ENCODE results near the gene ATP11A.

Gene ATP11A

GRCh38 chr13:112715715-112716460 lies 26.1 kb downstream of the ATP11A start:
- DNase-seq = peak in 1 of 42 donors; percentile 12
- intact Hi-C loops (cut with DNase I) = no loop called here

- peak in 1 of 42 donors; percentile 18 for DNase-seq
Measured at GRCh38 chr13:112716461-112716820, 26.6 kb downstream of the ATP11A start.

GRCh38 chr13:112716841-112717520 lies 27.1 kb downstream of the ATP11A start:
- DNase-seq = peak in 1 of 42 donors; percentile 21
- intact Hi-C loops (cut with DNase I) = no loop called here

More at GRCh38 chr13:112716461-112716820, 26.6 kb downstream of the ATP11A start:
- intact Hi-C loops (cut with DNase I) = no loop called here

- intact Hi-C loops (cut with DNase I) = no loop called here
- no peak for DNase-seq
Measured at GRCh38 chr13:112718318-112718717, 28.5 kb downstream of the ATP11A start.

- DNase-seq = peak in 1 of 42 donors; percentile 7
- intact Hi-C loops (cut with DNase I) = no loop called here
Measured at GRCh38 chr13:112719016-112719415, 29.2 kb downstream of the ATP11A start.

GRCh38 chr13:112719556-112719955 lies 29.7 kb downstream of the ATP11A start:
- peak in 1 of 42 donors; percentile 7 for DNase-seq
- intact Hi-C loops (cut with DNase I) = no loop called here

- intact Hi-C loops (cut with DNase I) = no loop called here
- peak in 1 of 42 donors; percentile 19 for DNase-seq
Measured at GRCh38 chr13:112720251-112720650, 30.4 kb downstream of the ATP11A start.

GRCh38 chr13:112720814-112721197 lies 31.0 kb downstream of the ATP11A start:
- intact Hi-C loops (cut with DNase I) = no loop called here
- DNase-seq = no peak

- intact Hi-C loops (cut with DNase I) = no loop called here
- no peak for DNase-seq
Measured at GRCh38 chr13:112721198-112722104, 31.6 kb downstream of the ATP11A start.

GRCh38 chr13:112722433-112723263 lies 32.8 kb downstream of the ATP11A start:
- intact Hi-C loops (cut with DNase I) = no loop called here
- DNase-seq = peak in 2 of 42 donors; percentile 26 to 33

- DNase-seq = peak in 2 of 42 donors; percentile 21 to 27
- intact Hi-C loops (cut with DNase I) = no loop called here
Measured at GRCh38 chr13:112723771-112724170, 33.9 kb downstream of the ATP11A start.

- intact Hi-C loops (cut with DNase I) = no loop called here
- DNase-seq = peak in 1 of 42 donors; percentile 27
Measured at GRCh38 chr13:112724788-112725345, 35.0 kb downstream of the ATP11A start.

GRCh38 chr13:112725346-112726015 lies 35.6 kb downstream of the ATP11A start:
- intact Hi-C loops (cut with DNase I) = no loop called here
- peak in 3 of 42 donors; percentile 17 to 35 (median 34) for DNase-seq

- intact Hi-C loops (cut with DNase I) = no loop called here
Measured at GRCh38 chr13:112726016-112726767, 36.4 kb downstream of the ATP11A start.

GRCh38 chr13:112727581-112727980 lies 37.7 kb downstream of the ATP11A start:
- no peak for DNase-seq
- intact Hi-C loops (cut with DNase I) = no loop called here

More at GRCh38 chr13:112726016-112726767, 36.4 kb downstream of the ATP11A start:
- DNase-seq = peak in 1 of 42 donors; percentile 50

- intact Hi-C loops (cut with DNase I) = no loop called here
- no peak for DNase-seq
Measured at GRCh38 chr13:112728375-112729126, 38.7 kb downstream of the ATP11A start.

Measured in head of caudate nucleus (tissue), 42 donors.